ENCODE results near the gene KIAA1191.

DNA sequence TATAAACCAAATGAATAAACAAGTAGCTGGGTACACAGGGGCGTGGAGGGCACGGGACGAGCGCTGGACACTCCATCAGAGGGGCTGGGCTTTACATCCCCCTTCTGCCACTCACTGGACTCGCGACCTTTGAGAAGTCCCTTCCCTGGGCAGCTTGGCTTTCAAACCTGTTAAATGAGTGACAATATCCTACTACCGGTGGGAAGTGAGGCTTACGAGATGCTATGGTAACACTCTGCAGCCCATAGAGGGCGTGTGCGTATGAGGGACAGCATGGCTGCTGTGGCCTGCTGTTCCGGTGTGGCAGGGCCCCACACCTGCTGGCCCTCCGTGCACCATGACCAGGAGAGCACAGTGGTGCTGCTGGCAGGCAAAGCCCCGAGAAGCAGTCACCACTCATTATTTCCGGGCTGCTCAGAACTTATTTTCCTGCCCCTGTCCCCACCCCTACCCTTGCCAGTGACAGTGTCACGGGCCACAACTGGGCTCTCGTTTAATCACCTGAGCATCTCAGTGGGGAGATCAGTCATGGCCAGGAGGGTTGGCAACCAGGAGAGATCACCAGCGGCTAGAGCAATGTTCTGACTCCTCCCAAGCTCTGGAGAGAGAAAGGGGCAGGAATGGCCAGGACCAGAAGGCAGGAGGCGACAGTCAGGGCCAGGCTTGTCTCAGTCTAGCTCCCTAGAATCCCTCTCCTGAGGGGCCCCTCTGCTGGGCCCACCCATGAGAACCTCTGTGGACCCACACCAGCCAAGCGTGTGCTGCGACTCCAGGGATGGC, 44.3 kb upstream of the KIAA1191 start:
- TF ChIP-seq, protein P1, sequence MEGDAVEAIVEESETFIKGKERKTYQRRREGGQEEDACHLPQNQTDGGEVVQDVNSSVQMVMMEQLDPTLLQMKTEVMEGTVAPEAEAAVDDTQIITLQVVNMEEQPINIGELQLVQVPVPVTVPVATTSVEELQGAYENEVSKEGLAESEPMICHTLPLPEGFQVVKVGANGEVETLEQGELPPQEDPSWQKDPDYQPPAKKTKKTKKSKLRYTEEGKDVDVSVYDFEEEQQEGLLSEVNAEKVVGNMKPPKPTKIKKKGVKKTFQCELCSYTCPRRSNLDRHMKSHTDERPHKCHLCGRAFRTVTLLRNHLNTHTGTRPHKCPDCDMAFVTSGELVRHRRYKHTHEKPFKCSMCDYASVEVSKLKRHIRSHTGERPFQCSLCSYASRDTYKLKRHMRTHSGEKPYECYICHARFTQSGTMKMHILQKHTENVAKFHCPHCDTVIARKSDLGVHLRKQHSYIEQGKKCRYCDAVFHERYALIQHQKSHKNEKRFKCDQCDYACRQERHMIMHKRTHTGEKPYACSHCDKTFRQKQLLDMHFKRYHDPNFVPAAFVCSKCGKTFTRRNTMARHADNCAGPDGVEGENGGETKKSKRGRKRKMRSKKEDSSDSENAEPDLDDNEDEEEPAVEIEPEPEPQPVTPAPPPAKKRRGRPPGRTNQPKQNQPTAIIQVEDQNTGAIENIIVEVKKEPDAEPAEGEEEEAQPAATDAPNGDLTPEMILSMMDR (IDR thresholded peaks at IDR 0.05), result no peak
- TF ChIP-seq POLR2A (IDR thresholded peaks at IDR 0.05) (no peak), POLR2AphosphoS5 (IDR thresholded peaks at IDR 0.05) (no peak), EP300 (IDR thresholded peaks at IDR 0.05) (no peak)

Measured in upper lobe of left lung (tissue), 4 donors.